Measurements from ENCODE around the gene CRNKL1.

CRNKL1 gene

GRCh38 chr20:20052074-20052970 lies at the start of gene CRNKL1, which contains the start of gene CFAP61:
Gene CRNKL1, minus strand, starts transcription at chr20:20052466. Its CDS starts 124 bp downstream, at chr20:20052342.
Gene CFAP61, plus strand, starts transcription at chr20:20052532. Its CDS starts 4,122 bp downstream, at chr20:20056654.
- DNase-seq (ENCODE audit: low read depth in 2 of 2) = peak; percentile 89 to 90

DNA sequence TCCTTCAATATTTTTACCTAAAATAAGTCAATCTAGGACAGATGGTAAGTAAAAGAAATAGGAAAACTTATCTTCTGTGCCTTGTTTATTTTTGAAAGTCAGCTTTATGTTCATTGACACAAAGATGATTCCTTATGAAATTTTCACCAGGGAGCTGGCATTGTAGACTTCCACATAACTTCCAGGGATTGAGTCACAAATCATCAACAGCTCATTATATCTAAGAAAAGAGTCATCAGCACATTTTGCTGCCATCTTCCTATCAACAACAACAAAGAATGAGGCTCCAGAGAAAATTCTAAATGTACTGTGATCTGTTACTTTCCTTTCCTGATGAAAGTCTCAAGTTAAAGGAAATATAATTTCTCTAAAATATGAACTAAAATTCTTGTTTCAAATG lies 48.6 kb upstream of the CRNKL1 start:
- no peak for DNase-seq (ENCODE audit: low read depth in 2 of 2)

- no peak for DNase-seq (ENCODE audit: low read depth in 2 of 2)
Observed at GRCh38 chr20:20096421-20096820, 44.2 kb upstream of the CRNKL1 start.

GRCh38 chr20:20095114-20095872 lies 43.0 kb upstream of the CRNKL1 start:
- no peak for DNase-seq (ENCODE audit: low read depth in 2 of 2)

GRCh38 chr20:20094410-20094809 lies 42.1 kb upstream of the CRNKL1 start:
- DNase-seq (ENCODE audit: low read depth in 2 of 2) = no peak

GRCh38 chr20:20092827-20093226 lies 40.6 kb upstream of the CRNKL1 start:
- peak in 1 of 2 experiments; percentile 1 for DNase-seq (ENCODE audit: low read depth in 2 of 2)

GRCh38 chr20:20089939-20090338 lies 37.7 kb upstream of the CRNKL1 start:
- DNase-seq (ENCODE audit: low read depth in 2 of 2) = no peak

DNA sequence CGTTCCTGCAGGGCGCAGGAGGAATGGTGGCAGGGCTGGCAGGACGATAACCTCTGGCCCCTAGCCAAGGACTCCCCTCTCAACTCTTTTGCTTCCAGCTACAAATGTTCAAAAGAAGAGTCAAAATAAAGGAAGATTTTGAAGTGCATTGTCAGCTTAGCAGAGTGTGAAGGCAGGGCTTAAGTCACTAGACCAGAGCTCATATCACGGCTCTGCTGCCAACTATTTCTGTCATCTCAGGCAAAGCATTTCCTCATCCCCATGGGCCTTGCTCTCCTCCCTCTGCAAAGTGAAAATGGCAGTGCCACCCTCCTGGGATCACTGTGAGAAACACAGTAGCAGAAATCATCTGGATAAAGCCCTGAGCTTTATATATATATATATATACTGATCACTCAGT lies 36.8 kb upstream of the CRNKL1 start:
- no peak for DNase-seq (ENCODE audit: low read depth in 2 of 2)

DNA sequence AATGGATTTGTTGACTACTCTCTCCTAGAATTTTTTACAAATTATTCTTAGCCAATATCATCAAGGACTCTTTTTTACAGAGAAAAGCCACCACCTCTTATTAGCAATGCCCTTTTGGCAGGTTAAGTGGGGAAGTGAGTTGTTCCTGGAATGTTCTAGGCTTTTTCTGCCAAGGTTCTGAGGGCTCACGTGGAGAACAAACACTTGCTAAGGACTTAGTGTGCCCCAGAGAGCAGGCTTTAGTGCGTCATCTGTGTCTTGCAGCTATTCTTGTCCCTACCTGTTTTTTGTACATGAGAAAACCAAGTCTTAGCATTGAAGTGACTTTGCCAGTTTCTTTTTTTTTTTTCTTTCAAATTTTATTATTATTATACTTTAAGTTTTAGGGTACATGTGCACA lies 33.5 kb upstream of the CRNKL1 start:
- no peak for DNase-seq (ENCODE audit: low read depth in 2 of 2)

GRCh38 chr20:20085071-20085470 lies 32.8 kb upstream of the CRNKL1 start:
- DNase-seq (ENCODE audit: low read depth in 2 of 2) = no peak

DNA sequence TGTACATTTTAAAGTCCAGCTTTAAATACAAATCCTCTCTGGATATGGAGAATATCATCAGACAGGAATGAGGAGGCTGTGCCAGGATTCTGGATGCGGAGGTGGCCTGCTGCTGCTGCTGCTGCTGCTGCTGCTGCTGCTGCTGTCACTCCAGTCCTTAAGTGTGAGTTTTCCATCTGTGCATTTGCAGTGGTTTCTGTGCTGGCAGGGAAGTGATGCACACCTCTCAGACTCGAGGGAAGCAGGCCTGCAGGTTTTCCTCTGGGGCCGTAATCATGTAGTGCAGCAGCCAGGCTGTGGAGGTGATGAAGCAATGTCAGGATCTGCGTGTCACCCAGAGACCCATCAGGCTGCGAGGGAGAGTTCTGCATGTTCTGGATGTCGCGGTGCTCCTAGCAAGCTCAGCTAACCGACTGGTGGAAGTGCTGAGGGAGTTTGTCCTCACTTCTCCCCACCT lies 32.1 kb upstream of the CRNKL1 start:
- no peak for DNase-seq (ENCODE audit: low read depth in 2 of 2)

- peak in 1 of 2 experiments; percentile 3 for DNase-seq (ENCODE audit: low read depth in 2 of 2)
Observed at GRCh38 chr20:20083807-20084206, 31.5 kb upstream of the CRNKL1 start.

- no peak for DNase-seq (ENCODE audit: low read depth in 2 of 2)
Observed at GRCh38 chr20:20079102-20079784, 27.0 kb upstream of the CRNKL1 start.

DNA sequence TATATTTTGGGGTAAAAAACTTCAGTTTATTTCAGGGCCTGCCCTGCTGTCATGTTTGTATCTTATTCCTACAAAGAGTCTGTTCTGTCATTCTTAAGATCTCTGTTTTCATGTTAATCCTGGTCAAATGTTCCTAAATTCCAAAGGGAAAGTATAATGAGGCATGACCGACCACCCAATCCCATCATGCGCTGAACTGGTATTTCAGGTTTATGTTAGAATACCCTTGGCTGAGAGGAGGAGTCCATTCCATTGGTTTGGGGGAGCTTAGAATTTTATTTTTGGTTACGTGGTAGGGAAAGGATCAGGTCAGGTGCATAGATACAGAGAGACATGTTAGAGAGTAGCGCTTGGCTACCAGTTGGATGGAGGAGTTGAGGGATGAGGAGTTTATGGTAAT lies 25.8 kb upstream of the CRNKL1 start:
- no peak for DNase-seq (ENCODE audit: low read depth in 2 of 2)

DNA sequence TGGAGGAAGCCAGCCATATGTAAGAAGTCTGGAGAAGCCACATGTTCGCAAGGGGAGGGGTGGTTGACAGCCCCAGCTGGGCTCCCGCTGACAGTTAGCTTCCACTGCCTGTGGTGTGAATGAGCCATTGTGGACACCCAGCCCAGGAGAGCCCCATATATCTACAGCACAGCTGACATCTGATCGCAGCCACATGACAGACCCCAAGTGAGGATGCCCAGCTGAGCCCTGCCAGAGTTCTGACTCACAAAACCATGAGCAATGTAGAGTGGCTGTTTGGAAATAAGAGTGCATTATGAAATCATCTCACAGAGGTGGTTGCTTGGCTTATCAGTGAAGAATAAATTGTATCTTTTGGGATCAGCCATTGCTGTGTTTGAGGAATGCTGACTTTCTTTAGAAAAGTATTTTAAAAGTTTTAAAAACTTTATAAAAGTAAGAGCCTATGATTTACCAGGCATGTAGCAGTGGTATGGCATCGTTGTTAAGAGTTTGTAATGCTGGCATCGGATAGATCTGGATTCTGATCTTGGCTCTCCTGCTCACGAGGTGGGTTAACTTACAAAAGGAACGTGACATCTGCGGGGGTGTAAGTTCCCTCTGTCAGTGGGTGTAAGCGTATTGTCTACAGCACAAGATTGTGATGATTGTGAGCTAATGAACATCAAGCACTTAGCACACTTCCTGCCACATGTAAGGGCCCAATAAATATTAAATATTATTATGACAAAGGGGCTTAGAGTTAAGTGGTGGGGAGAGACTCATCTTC lies 24.2 kb upstream of the CRNKL1 start:
- peak; percentile 60 to 64 for DNase-seq (ENCODE audit: low read depth in 2 of 2)

GRCh38 chr20:20075032-20075431 lies 22.8 kb upstream of the CRNKL1 start:
- no peak for DNase-seq (ENCODE audit: low read depth in 2 of 2)

DNA sequence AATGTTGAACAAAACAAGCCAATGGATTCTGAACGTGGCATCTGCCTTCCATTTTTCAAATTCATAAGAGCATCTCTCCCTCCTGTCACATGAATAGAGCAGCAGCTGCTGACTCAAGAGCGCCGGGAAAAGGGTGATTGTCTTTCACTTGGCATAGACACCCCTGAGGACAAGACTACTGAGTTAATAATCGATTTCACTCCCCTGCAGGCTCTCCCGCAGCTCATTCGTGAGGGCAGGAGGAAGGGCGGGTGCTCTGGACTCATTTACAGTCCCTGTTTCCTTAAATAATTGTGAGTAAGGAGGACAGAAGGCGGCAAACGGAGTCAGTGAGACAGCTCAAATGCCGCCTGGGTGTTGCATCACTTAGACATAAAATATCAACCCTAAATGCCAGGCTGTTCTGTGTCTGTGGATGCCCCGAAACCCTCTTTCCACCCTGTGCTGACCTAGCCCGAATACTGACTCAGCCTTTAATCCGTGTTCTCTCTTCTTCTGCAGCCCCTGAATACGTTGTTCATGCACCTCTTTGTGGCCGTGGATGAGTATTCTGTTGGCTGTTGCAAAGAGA lies 21.6 kb upstream of the CRNKL1 start:
- no peak for DNase-seq (ENCODE audit: low read depth in 2 of 2)

DNA sequence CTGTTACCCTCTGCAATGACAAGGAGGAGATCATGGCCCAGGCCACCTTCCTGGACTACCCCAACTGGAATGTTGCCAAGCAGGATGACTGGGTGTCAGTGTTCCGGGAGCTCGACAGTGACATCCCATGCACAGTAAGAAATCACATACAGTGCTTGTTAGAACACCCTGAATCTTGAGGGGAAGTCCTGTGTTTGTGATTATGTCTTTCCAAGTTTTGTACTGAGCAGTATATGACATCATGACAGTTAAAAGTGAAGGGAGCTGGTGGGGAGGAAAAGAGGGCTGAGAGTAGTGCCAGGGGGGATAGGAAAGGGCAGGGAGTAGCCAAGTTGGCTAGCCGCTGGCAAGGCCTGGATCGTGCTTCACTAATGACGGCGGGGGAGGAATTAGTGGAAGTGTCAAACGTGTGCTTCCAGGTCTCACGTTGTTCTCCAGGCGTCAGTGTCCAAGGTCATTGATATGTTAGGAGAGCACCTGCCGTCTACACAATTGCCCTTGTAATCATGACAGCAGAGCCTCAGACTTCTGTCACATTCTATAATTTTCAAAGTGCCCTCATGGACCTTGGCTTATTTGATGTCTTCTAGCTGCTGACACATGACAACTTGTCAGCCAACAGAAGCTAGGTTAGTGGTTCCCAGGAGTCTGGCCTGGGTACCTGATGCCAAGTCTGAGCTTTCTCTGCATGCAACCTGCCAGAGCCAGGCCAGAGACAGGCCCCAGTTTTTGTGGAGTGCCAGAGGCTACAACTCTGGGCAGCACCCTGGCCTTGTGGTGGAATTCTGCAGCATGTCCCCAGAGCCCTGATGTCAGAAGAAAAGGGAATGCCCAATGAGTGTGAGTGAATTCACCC lies 18.8 kb upstream of the CRNKL1 start:
- no peak for DNase-seq (ENCODE audit: low read depth in 2 of 2)

GRCh38 chr20:20065361-20065760 lies 13.1 kb upstream of the CRNKL1 start:
- DNase-seq (ENCODE audit: low read depth in 2 of 2) = no peak

Measured in fibroblast of skin of left quadriceps (primary cell).